Adipose tissue (tissue), 3 donors: ENCODE measurements around the gene FNBP1L. TPM values are rescaled to one million over a fixed set of nuclear protein-coding genes. Genes with fewer than 3 reads are reported as not detected.
"Not testable (repeated sequence)": the region's sequence is repeated elsewhere in the genome, so short reads cannot be mapped to it uniquely, and the experiment has no call there.

Source experiments
- H3K27ac ChIP-seq: one replicate; pipeline ENCODE4 v1.5.1; 2013; ENCODE audit warnings: low read depth, low read length
- WGBS, 3 donors: extraction: QIAGEN DNeasy Blood & Tissue Kit; methylation state at CpG; one replicate each; pipeline ENCODE4 v1.1.7; 2013; 5-methylcytosine and 5-hydroxymethylcytosine counted together
- polyA plus RNA-seq, 3 donors: library from polyadenylated mRNA; stranded (reverse); fragments of 200-250 nt; gene quantifications; one replicate each; pipeline ENCODE4 v1.2.3, GENCODE V29; 2013
- donor health status: healthy with polysubstance abuse.
- donor health status: Bipolar disorder and iron deficiency.
- donor health status: healthy.

FNBP1L gene
- polyA plus RNA-seq, 3 donors: 11.5 to 13.6 (median 12.7) TPM

DNA sequence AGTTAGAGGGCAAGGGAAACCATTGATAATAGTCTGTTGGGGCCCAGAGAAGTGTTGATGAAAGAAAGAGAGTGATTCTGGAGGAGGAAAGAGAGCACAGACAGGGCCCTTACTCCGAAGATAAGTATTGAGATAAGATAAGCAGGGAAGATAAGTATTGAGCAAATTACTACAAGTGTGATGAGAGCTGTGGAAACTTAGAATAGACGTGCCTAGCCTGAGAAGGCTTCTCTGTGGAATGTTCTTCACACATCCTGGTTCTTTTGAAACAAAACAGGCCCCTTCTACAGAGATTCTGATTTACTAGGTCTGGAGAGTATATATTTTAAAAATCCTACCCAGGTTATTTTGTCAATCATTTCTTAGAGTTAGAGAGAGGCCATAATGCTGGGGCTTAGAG lies 26.4 kb downstream of the FNBP1L start:
- no peak overlapping the region for H3K27ac ChIP-seq
- WGBS, 3 donors: 53 to 66% (median 63%) methylated on average over 2 of the region's 2 CpGs

DNA sequence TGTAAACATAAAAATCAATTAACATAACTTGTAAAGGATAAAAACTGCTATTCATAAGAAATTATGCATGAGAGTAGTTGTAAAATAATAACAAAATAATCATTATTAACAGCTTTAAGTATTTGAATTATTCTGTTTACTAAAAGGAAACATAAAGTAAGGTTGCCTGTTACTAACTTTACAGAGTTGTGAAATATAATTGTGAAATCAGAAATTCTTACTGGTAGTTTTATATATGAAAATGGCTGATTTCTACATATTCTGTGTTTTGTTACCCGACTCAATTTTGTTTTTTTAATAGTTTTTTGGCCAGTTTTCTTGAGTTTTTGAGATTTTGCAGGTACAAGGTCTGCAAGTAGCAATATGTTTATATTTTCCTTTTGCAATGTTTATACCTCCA lies 27.8 kb downstream of the FNBP1L start:
- WGBS, 3 donors: 59 to 94% (median 63%) methylated on average over 1 of the region's 1 CpG
- H3K27ac ChIP-seq: no peak overlapping the region

DNA sequence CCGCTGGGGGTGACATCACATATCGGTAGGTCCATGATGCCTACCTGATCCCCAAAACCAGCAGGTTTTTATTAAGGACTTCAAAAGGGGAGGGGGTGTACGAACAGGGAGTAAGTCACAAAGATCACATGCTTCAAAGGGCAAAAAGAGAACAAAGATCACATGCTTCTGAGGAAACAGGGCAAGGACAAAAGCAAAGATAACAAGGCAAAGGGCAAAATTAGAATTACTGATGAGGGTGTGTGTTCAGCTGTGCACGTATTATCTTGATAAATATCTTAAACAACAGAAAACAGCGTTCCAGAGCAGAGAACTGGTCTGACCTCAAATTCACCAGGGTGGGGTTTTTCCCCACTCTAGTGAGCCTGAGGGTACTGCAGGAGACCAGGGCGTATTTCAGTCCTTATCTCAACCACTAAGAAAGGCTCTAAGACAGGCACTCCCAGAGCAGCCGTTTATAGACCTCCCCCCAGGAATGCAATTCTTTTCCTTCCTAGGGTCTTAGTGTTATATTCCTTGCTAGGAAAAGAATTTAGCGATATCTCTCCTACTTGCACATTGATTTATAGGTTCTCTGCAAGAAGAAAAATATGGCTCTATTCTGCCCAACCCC lies 31.3 kb downstream of the FNBP1L start:
- 89 to 96% (median 91%) methylated on average over 8 of the region's 8 CpGs for WGBS, 3 donors
- H3K27ac ChIP-seq: not testable (repeated sequence)

GRCh38 chr1:93481899-93482298 lies 34.0 kb downstream of the FNBP1L start:
- 90 to 97% (median 96%) methylated on average over 5 of the region's 5 CpGs for WGBS, 3 donors
- H3K27ac ChIP-seq: not testable (repeated sequence)

- WGBS, 3 donors: 85 to 94% (median 87%) methylated on average over 3 of the region's 3 CpGs
- no peak overlapping the region for H3K27ac ChIP-seq
Measured at GRCh38 chr1:93483200-93483599, 35.3 kb downstream of the FNBP1L start.

GRCh38 chr1:93483606-93484005 lies 35.7 kb downstream of the FNBP1L start:
- H3K27ac ChIP-seq: no peak overlapping the region

GRCh38 chr1:93488207-93488606 lies 40.3 kb downstream of the FNBP1L start:
- 91 to 98% (median 92%) methylated on average over 2 of the region's 2 CpGs for whole genome bisulfite sequencing, 3 donors
- H3K27ac ChIP-seq: no peak overlapping the region

DNA sequence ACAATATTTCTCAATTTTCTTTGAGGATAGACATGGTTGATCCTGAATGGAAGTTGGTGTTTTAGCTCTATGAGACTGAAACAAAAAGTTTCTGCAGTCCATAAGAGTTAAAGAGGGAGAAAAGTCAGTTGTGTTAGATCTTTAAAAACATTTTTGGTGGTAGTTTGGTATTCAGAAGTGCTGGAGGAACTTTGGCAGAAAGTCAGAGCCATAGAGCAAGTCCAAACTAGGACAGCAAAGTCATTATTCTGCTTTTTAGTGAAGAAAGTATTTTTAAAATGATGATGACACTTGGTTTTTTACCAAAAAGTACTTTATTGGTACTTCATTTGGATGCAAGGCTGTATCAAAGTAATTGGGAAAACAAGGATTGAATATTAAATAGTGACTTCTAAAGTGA lies 41.8 kb downstream of the FNBP1L start:
- H3K27ac ChIP-seq: no peak overlapping the region

- no peak overlapping the region for H3K27ac ChIP-seq
Measured at GRCh38 chr1:93490357-93490756, 42.4 kb downstream of the FNBP1L start.

- H3K27ac ChIP-seq: no peak overlapping the region
- 88 to 91% (median 89%) methylated on average over 1 of the region's 1 CpG for WGBS, 3 donors
Measured at GRCh38 chr1:93495911-93496310, 48.0 kb downstream of the FNBP1L start.

GRCh38 chr1:93496520-93496919 lies 48.6 kb downstream of the FNBP1L start:
- no peak overlapping the region for H3K27ac ChIP-seq
- WGBS, 3 donors: 95 to 96% (median 96%) methylated on average over 4 of the region's 4 CpGs

DNA sequence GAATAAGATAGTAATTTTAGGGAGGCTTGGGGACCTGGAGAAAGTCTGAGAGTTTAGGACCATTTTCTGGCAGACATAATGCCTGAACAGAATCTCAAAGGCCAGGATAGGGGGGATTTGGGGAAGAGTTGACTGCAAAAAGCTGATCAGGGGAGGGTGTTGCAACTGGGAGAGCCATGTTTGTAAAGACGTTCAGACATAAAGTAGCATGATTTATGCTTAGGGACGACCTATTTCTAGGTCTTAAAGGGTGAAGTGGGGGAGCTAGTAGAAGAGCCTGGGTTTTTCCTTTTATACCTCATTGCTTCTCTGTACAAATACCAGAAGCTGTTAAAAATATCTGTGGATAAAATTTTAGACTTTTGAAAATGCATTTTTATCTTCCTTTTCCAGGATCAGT lies 51.2 kb downstream of the FNBP1L start:
- 50 to 60% (median 53%) methylated on average over 2 of the region's 2 CpGs for WGBS, 3 donors
- no peak overlapping the region for H3K27ac ChIP-seq

DNA sequence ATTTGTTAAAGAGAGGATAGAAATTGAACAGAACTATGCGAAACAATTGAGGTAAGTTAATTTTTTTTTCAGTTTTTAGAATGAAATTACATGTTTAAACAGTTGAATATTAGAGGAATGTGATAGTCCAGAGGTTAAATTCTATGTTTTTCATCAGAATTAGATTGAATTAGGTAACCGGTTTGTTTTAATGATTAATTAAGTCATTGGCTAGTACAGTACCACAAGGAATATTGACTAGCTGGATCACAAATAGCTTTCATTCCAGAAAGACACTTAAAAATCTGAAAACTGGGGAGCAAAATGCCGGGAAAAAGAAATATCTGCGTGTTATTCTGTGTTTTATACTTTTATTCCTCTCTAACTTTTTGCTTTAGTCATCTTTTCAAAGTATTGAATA lies 51.6 kb downstream of the FNBP1L start:
- 78 to 91% (median 90%) methylated on average over 4 of the region's 4 CpGs for WGBS, 3 donors
- H3K27ac ChIP-seq: no peak overlapping the region

GRCh38 chr1:93500275-93500674 lies 52.4 kb downstream of the FNBP1L start:
- 88 to 90% (median 90%) methylated on average over 2 of the region's 2 CpGs for WGBS, 3 donors
- no peak overlapping the region for H3K27ac ChIP-seq

- 97 to 100% (median 97%) methylated on average over 3 of the region's 3 CpGs for WGBS, 3 donors
- no peak overlapping the region for H3K27ac ChIP-seq
Measured at GRCh38 chr1:93501399-93501798, 53.5 kb downstream of the FNBP1L start.

- H3K27ac ChIP-seq: no peak overlapping the region
- WGBS, 3 donors: 36 to 81% (median 73%) methylated on average over 1 of the region's 1 CpG
Measured at GRCh38 chr1:93501829-93502369, 54.0 kb downstream of the FNBP1L start.

- 73 to 89% (median 75%) methylated on average over 1 of the region's 1 CpG for WGBS, 3 donors
Measured at GRCh38 chr1:93502571-93502970, 54.7 kb downstream of the FNBP1L start.

GRCh38 chr1:93503163-93503562 lies 55.2 kb downstream of the FNBP1L start:
- no peak overlapping the region for H3K27ac ChIP-seq
- 86 to 94% (median 92%) methylated on average over 3 of the region's 3 CpGs for WGBS, 3 donors

More at GRCh38 chr1:93502571-93502970, 54.7 kb downstream of the FNBP1L start:
- no peak overlapping the region for H3K27ac ChIP-seq

DNA sequence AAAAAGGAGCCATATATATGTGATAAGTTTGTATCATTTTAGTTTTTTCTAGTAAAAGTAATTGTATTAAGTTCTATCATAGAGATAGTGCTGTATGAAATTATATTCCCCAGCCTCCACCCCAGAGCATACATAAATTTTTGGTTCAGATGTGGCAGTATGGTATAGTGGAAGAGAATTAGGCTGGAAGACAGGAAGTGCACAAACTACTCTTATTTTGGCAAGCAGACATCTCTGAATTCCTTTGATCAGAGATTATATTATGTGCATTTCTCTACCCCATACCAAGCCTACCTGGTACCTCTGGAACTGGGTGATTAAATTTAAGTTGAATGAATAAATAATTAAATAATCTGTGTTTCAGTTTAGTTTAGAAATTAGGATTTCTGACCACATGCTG lies 55.9 kb downstream of the FNBP1L start:
- no peak overlapping the region for H3K27ac ChIP-seq

GRCh38 chr1:93504247-93505033 lies 56.5 kb downstream of the FNBP1L start:
- WGBS, 3 donors: 86 to 91% (median 89%) methylated on average over 8 of the region's 8 CpGs
- no peak overlapping the region for H3K27ac ChIP-seq
